Neuronal stem cell (in vitro differentiated cells): ENCODE measurements around the gene CRABP1.

Source experiments
- DNase-seq: peaks from one replicate; pipeline ENCODE4 v3.0.0-alpha.2; 2013; ENCODE audit warnings: low spot score
- H2AFZ ChIP-seq: one replicate; pipeline ENCODE4 v1.6.1; 2013; ENCODE audit warnings: mild to moderate bottlenecking, low read length, inconsistent platforms
- H2AK5ac ChIP-seq: 2 replicates; pipeline ENCODE4 v1.6.1; 2013; ENCODE audit warnings: low read depth, mild to moderate bottlenecking, inconsistent platforms, low read length, moderate library complexity, mixed read lengths
- H2BK120ac ChIP-seq: 2 replicates; pipeline ENCODE4 v1.6.1; 2013; ENCODE audit warnings: low read depth, mild to moderate bottlenecking, inconsistent platforms, low read length, moderate library complexity, mixed read lengths
- H2BK12ac ChIP-seq: one replicate; pipeline ENCODE4 v1.6.1; 2013; ENCODE audit warnings: low read length, inconsistent platforms
- H2BK15ac ChIP-seq: 2 replicates; pipeline ENCODE4 v1.6.1; 2013; ENCODE audit warnings: mild to moderate bottlenecking, low read length, inconsistent platforms, mixed read lengths
- H2BK5ac ChIP-seq: one replicate; pipeline ENCODE4 v1.6.1; 2013; ENCODE audit warnings: inconsistent platforms, mild to moderate bottlenecking, low read length, moderate library complexity
- H3K14ac ChIP-seq: one replicate; pipeline ENCODE4 v1.6.1; 2013; ENCODE audit warnings: low read length, inconsistent platforms
- H3K18ac ChIP-seq: 2 replicates; pipeline ENCODE4 v1.6.1; 2013; ENCODE audit warnings: low read length, inconsistent platforms
- H3K23ac ChIP-seq: 2 replicates; pipeline ENCODE4 v1.6.1; 2013; ENCODE audit warnings: low read depth, mild to moderate bottlenecking, mixed read lengths, low read length, inconsistent platforms; ENCODE audit not compliant: poor library complexity
- H3K27ac ChIP-seq: replicated peaks from 3 replicates; pipeline ENCODE4 v1.5.1; 2013; ENCODE audit warnings: low read length, inconsistent platforms
- H3K27me3 ChIP-seq, 3 experiments: 2 replicates each; pipeline ENCODE4 v1.6.1; 2013; ENCODE audit warnings: low read length in 3 of 3, mild to moderate bottlenecking in 2 of 3, inconsistent platforms in 1 of 3, low read depth in 1 of 3, mixed read lengths in 1 of 3, moderate library complexity in 1 of 3; ENCODE audit not compliant: control insufficient read depth in 3 of 3, insufficient read depth in 3 of 3
- H3K36me3 ChIP-seq, 2 donors: replicated peaks in 1 of 2; 2 replicates each; pipeline ENCODE4 v1.6.1; 2013; ENCODE audit warnings: low read length in 2 of 2; ENCODE audit not compliant: control insufficient read depth in 2 of 2, insufficient read depth in 2 of 2
- H3K4ac ChIP-seq: 2 replicates; pipeline ENCODE4 v1.6.1; 2013; ENCODE audit warnings: inconsistent platforms, mild to moderate bottlenecking, low read length, moderate library complexity
- H3K4me1 ChIP-seq, 2 donors: 1 replicate in 1 of 2; 2 replicates in 1 of 2; pipeline ENCODE4 v1.6.1; 2013; ENCODE audit warnings: low read length in 2 of 2, low read depth in 1 of 2; ENCODE audit not compliant: control insufficient read depth in 2 of 2, insufficient read depth in 1 of 2
- H3K4me2 ChIP-seq: one replicate; pipeline ENCODE4 v1.6.1; 2013; ENCODE audit warnings: mild to moderate bottlenecking, low read length, inconsistent platforms; ENCODE audit not compliant: insufficient read depth, poor library complexity, severe bottlenecking
- H3K4me3 ChIP-seq, 2 donors: 2 replicates each; pipeline ENCODE4 v1.5.1; 2013; ENCODE audit warnings: low read length in 2 of 2, mild to moderate bottlenecking in 2 of 2, inconsistent platforms in 1 of 2, moderate library complexity in 1 of 2
- H3K79me1 ChIP-seq: one replicate; pipeline ENCODE4 v1.6.1; 2013; ENCODE audit warnings: low read depth, mild to moderate bottlenecking, inconsistent platforms, low read length, moderate library complexity
- H3K9ac ChIP-seq: one replicate; pipeline ENCODE4 v1.6.1; 2013; ENCODE audit warnings: mild to moderate bottlenecking, low read depth, low read length, inconsistent platforms; ENCODE audit not compliant: poor library complexity
- H3K9me3 ChIP-seq, 2 donors: replicated peaks in 1 of 2; 2 replicates each; pipeline versions ENCODE3 to v1.6.1; 2013; ENCODE audit warnings: low read length in 2 of 2, mild to moderate bottlenecking in 2 of 2, inconsistent platforms in 1 of 2, low read depth in 1 of 2, mixed read lengths in 1 of 2, moderate library complexity in 1 of 2; ENCODE audit not compliant: control insufficient read depth in 2 of 2, insufficient read depth in 1 of 2
- H4K8ac ChIP-seq: one replicate; pipeline ENCODE4 v1.6.1; 2013; ENCODE audit warnings: low read depth, mild to moderate bottlenecking, inconsistent platforms, low read length, moderate library complexity
- H4K91ac ChIP-seq: one replicate; pipeline ENCODE4 v1.6.1; 2013; ENCODE audit warnings: low read length, low read depth, mild to moderate bottlenecking, inconsistent platforms; ENCODE audit not compliant: poor library complexity
- WGBS, 2 donors: extraction: QIAGEN DNeasy Blood & Tissue Kit; methylation state at CpG; one replicate each; pipeline ENCODE4 v1.1.7; 2013; ENCODE audit warnings: missing lambda C conversion rate in 2 of 2, mixed read lengths in 1 of 2; ENCODE audit not compliant: insufficient read length in 2 of 2, insufficient replicate concordance in 1 of 2; ENCODE audit errors: extremely low coverage in 2 of 2; 5-methylcytosine and 5-hydroxymethylcytosine counted together

The CRABP1 gene

DNA sequence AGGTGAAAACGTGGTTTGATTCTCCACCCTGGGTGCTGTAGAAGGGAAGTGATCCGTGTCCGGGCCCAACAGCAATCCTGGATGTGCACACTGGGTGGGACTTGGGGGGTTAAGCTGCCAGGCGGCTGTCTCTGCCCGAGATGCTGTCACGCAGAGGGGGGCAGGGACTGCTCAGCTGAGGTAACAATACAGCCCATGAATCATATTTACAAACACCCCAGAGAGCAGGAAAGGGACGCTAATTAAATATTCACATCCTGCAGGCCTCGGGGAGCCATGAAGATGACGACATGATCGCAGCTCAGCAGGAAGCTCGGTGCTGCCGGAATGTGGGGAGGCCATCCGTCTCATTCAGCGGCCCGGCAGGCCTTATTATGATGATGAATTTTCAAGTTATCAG is 17.9 kb upstream of the CRABP1 start:
- no CpG with 5 or more reads among the region's 15 CpGs for WGBS, 2 donors
- Histone ChIP-seq H2BK120ac (peak overlapping the region; percentile 72), H3K9ac (no peak overlapping the region), H3K27me3 (no peaks in the 10 kb centered on the region), H2BK5ac (peak overlapping the region; percentile 46), H3K23ac (no peak overlapping the region), H4K8ac (peak overlapping the region; percentile 92), H3K9me3 (no peaks in the 10 kb centered on the region), H3K4me2 (no peak overlapping the region), H2BK12ac (peak overlapping the region; percentile 63), H3K4me3 (no peak overlapping the region), H3K14ac (peak overlapping the region; percentile 82), H3K27ac (no peak overlapping the region), H3K4ac (peak overlapping the region; percentile 67), H3K18ac (peak overlapping the region; percentile 94), H3K36me3 (no peaks in the 10 kb centered on the region), H2AFZ (peak overlapping the region; percentile 84), H2AK5ac (peak overlapping the region; percentile 92), H2BK15ac (peak overlapping the region; percentile 95), H3K4me1 (peaks cover 38 to 43% of the 10 kb centered on the region in 2 donors), H3K79me1 (no peaks in the 10 kb centered on the region), H4K91ac (peak overlapping the region; percentile 89)
- no peak for DNase-seq

DNA sequence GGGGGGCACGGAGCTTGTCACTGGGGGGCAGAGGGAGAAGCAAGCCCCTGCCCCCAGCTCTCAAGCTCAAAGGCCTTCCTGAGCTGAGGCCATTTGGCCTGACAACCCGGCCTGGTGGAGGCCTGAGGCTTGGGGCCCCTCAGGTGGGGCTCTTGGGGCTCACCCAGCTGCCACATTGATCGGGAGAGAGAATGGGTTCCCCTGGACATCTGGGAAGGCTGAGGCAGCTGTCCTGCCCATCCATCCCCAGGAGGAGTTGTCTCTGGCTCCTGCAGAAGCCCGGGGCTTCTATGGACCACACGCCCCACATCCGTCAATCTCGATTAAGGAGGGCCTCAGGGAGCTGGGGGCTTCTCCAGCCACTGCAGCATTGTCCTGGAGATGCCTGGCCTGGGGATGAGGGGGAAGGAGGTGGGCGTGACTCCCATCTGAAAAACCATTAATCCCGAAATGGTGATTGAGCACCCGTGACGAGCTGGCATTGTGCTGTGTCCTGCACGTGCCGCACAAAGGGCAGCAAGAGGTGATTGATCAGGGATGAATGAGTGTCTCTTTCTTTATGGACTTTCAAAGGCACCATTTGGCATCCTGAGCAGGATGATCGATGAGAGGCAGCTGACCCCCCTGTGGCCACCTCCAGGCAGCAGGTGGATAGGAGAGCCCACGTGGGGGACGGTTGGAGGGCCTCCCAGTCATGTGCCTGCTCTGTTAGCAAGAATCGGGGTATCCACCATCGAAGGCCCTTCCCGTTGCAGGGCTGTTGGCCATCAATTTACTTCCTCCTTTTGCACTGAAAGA is 17.2 kb upstream of the CRABP1 start:
- Histone ChIP-seq H3K4me2 (no peak overlapping the region), H2AFZ (peak overlapping the region; percentile 84), H3K27ac (peak overlapping the region; percentile 19), H3K79me1 (no peaks in the 10 kb centered on the region), H3K9ac (peak overlapping the region; percentile 1), H3K36me3 (no peaks in the 10 kb centered on the region), H2BK15ac (peak overlapping the region; percentile 83), H3K18ac (peak overlapping the region; percentile 94), H3K4me3 (no peak overlapping the region), H3K4ac (peak overlapping the region; percentile 67), H3K27me3 (no peaks in the 10 kb centered on the region), H2BK5ac (peak overlapping the region; percentile 46), H2BK12ac (peak overlapping the region; percentile 76), H3K23ac (no peak overlapping the region), H2BK120ac (peak overlapping the region; percentile 72), H3K4me1 (peaks cover 38 to 42% of the 10 kb centered on the region in 2 donors), H3K9me3 (no peaks in the 10 kb centered on the region), H4K8ac (peak overlapping the region; percentile 92), H4K91ac (peak overlapping the region; percentile 68), H2AK5ac (peak overlapping the region; percentile 92), H3K14ac (peak overlapping the region; percentile 11)
- no peak for DNase-seq
- no CpG with 5 or more reads among the region's 19 CpGs for WGBS, 2 donors

DNA sequence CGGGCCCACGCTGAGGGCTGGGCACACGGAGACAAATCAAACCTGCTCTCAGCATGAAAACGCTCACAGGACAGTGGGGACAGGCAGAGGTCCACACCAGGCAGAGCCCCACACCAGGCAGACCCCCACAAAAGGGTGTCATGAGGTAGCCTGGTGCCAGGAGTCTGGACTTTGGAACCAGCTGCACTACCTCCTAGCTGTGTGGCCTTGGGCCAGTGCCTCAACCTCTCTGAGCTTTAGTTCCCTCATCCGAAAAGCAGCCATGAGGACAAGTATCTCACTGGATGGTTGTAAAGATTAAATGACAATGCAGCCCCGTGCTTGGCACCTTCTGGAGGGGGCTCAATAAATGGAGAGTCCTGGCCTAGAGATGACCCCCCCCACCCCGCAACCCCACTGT is 16.5 kb upstream of the CRABP1 start:
- no peak overlapping the region for H2BK120ac ChIP-seq
- no peak overlapping the region for H3K23ac ChIP-seq
- no peaks in the 10 kb centered on the region for H3K79me1 ChIP-seq
- no peak overlapping the region for H3K4ac ChIP-seq
- no CpG with 5 or more reads among the region's 7 CpGs for WGBS, 2 donors
- peak overlapping the region in 1 of 2 donors; percentile 9 for H3K4me3 ChIP-seq
- H2BK5ac ChIP-seq = peak overlapping the region; percentile 0
- peak overlapping the region; percentile 93 for H3K18ac ChIP-seq
- H2BK12ac ChIP-seq = peak overlapping the region; percentile 99
- H3K4me2 ChIP-seq = no peak overlapping the region
- peak overlapping the region; percentile 86 for H2AK5ac ChIP-seq
- H3K4me1 ChIP-seq = peaks cover 38 to 42% of the 10 kb centered on the region in 2 donors
- no peaks in the 10 kb centered on the region for H3K9me3 ChIP-seq
- no peak overlapping the region for H3K27ac ChIP-seq
- H2BK15ac ChIP-seq = peak overlapping the region; percentile 28
- H3K27me3 ChIP-seq = no peaks in the 10 kb centered on the region
- peak overlapping the region; percentile 78 for H2AFZ ChIP-seq
- no peaks in the 10 kb centered on the region for H3K36me3 ChIP-seq
- no peak overlapping the region for H3K9ac ChIP-seq
- no peak for DNase-seq
- H4K91ac ChIP-seq = peak overlapping the region; percentile 68
- peak overlapping the region; percentile 15 for H3K14ac ChIP-seq
- no peak overlapping the region for H4K8ac ChIP-seq

DNA sequence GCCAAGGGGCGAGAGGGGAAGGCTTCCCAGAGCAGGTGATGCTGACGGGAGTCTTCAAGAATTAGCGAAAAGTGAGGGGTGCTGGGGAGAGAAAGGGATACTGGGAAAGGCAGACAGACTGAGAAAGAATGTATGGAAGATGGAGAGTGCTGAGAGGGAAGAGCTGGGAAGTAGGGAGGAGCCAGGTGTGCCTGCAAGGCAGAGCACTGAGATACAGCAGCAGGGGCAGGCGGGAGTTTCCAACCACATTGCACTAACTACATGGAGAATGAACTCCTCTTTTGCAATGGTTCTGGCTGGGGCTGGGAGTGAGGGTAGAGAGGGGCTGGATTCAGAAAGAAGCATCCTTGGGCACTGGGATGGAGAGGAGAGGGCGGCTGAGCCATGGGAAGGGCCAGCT is 16.0 kb upstream of the CRABP1 start:
- Histone ChIP-seq H2AK5ac (peak overlapping the region; percentile 86), H3K4ac (no peak overlapping the region), H3K23ac (no peak overlapping the region), H2AFZ (peak overlapping the region; percentile 78), H3K9ac (peak overlapping the region; percentile 22), H2BK15ac (peak overlapping the region; percentile 84), H3K4me3 (no peak overlapping the region), H3K9me3 (no peaks in the 10 kb centered on the region), H3K79me1 (no peaks in the 10 kb centered on the region), H3K36me3 (no peaks in the 10 kb centered on the region), H2BK120ac (peak overlapping the region; percentile 88), H4K91ac (no peak overlapping the region), H3K18ac (peak overlapping the region; percentile 93), H2BK12ac (peak overlapping the region; percentile 99), H4K8ac (no peak overlapping the region), H2BK5ac (peak overlapping the region; percentile 0), H3K4me1 (peaks cover 38 to 42% of the 10 kb centered on the region in 2 donors), H3K27me3 (no peaks in the 10 kb centered on the region), H3K27ac (peak overlapping the region; percentile 8), H3K4me2 (no peak overlapping the region), H3K14ac (peak overlapping the region; percentile 1)
- no CpG with 5 or more reads among the region's 5 CpGs for WGBS, 2 donors
- no peak for DNase-seq
